CD4-positive, alpha-beta memory T cell (primary cell): ENCODE data around the gene MALRD1. TPM values are rescaled to one million over a fixed set of nuclear protein-coding genes. Genes with fewer than 3 reads are reported as not detected.

ENCODE experiments used
- CTCF ChIA-PET: fragments of 350-600 bp; sonication (Branson Sonifier 250); formaldehyde crosslinking; loops from one replicate; lab custom pipeline; 2021; ENCODE audit warnings: inconsistent platforms; ENCODE audit not compliant: partially characterized antibody; lab: Charles Lee
- POLR2A ChIA-PET: fragments of 350-600 bp; sonication (Branson Sonifier 250); formaldehyde crosslinking; loops from one replicate; lab custom pipeline; 2021; ENCODE audit not compliant: partially characterized antibody; lab: Charles Lee
- DNase-seq, 5 donors: peaks; one replicate each; pipeline versions ENCODE4 v3.0.0 to v3.0.0-alpha.2; 2020 to 2022; ENCODE audit warnings: mixed read lengths in 1 of 5
- H3K27ac ChIP-seq: one replicate; pipeline ENCODE4 v1.7.0; 2013; ENCODE audit warnings: low read depth, low read length
- H3K27me3 ChIP-seq: 2 replicates; pipeline ENCODE4 v1.7.0; 2013; ENCODE audit warnings: mild to moderate bottlenecking, low read length, moderate library complexity; ENCODE audit not compliant: insufficient read depth
- H3K36me3 ChIP-seq: 2 replicates; pipeline ENCODE4 v1.7.0; 2013; ENCODE audit warnings: mild to moderate bottlenecking, low read length, moderate library complexity; ENCODE audit not compliant: insufficient read depth
- H3K4me1 ChIP-seq: 2 replicates; pipeline ENCODE4 v1.7.0; 2013; ENCODE audit warnings: mild to moderate bottlenecking, low read length, moderate library complexity; ENCODE audit not compliant: insufficient read depth
- H3K4me3 ChIP-seq, 2 donors: one replicate each; pipeline ENCODE4 v1.7.0; 2013; ENCODE audit warnings: low read length in 2 of 2, mild to moderate bottlenecking in 1 of 2
- H3K9me3 ChIP-seq, 2 donors: one replicate each; pipeline ENCODE4 v1.7.0; 2013; ENCODE audit warnings: low read length in 2 of 2, control low read depth in 1 of 2; ENCODE audit not compliant: control insufficient read depth in 1 of 2
- H3K27ac Mint-ChIP-seq, 7 donors: one replicate each; pipeline ENCODE4 v1.8.0; 2020 to 2021; ENCODE audit warnings: mixed read lengths in 7 of 7, mild to moderate bottlenecking in 6 of 7, inconsistent platforms in 3 of 7, moderate library complexity in 3 of 7
- H3K27me3 Mint-ChIP-seq, 2 donors: one replicate each; pipeline ENCODE4 v1.8.0; 2020 to 2021; ENCODE audit warnings: mixed read lengths in 2 of 2
- H3K36me3 Mint-ChIP-seq, 2 donors: one replicate each; pipeline ENCODE4 v1.8.0; 2020 to 2021; ENCODE audit warnings: mixed read lengths in 2 of 2, inconsistent platforms in 1 of 2, mild to moderate bottlenecking in 1 of 2
- H3K4me1 Mint-ChIP-seq, 4 donors: one replicate each; pipeline ENCODE4 v1.8.0; 2020 to 2021; ENCODE audit warnings: mixed read lengths in 4 of 4, mild to moderate bottlenecking in 1 of 4
- H3K4me3 Mint-ChIP-seq, 8 donors: one replicate each; pipeline ENCODE4 v1.8.0; 2020 to 2021; ENCODE audit warnings: mixed read lengths in 8 of 8, mild to moderate bottlenecking in 7 of 8, moderate library complexity in 6 of 8, inconsistent platforms in 3 of 8
- H3K9me3 Mint-ChIP-seq, 8 donors: one replicate each; pipeline ENCODE4 v1.8.0; 2020 to 2021; ENCODE audit warnings: mixed read lengths in 8 of 8, mild to moderate bottlenecking in 5 of 8, inconsistent platforms in 3 of 8, moderate library complexity in 1 of 8
- intact Hi-C: fragments of 100-400 bp; cut with micrococcal nuclease; formaldehyde crosslinking; loops from one replicate; pipeline ENCODE4 v1.15.1; 2023
- polyA plus RNA-seq, 2 donors: library from polyadenylated mRNA; unstranded; fragments of 300-500 nt; fragmentation: Illumina TruSeq; gene quantifications; one replicate each; pipeline ENCODE4 v1.2.3, GENCODE V29; 2021
- total RNA-seq, 2 experiments: library from RNA; stranded (reverse); gene quantifications; one replicate each; pipeline ENCODE4 v1.2.3, GENCODE V29; 2021

MALRD1 gene
- total and polyA plus RNA-seq, 4 experiments from 2014 or later = not detected

GRCh38 chr10:19054289-19054835, 5.8 kb downstream of the MALRD1 start:
- Mint-ChIP-seq H3K27ac (no peak overlapping the region), H3K27me3 (no peaks in the 10 kb centered on the region), H3K4me1 (no peaks in the 10 kb centered on the region), H3K9me3 (peaks cover 0 to 4% (median 2%) of the 10 kb centered on the region in 8 donors), H3K36me3 (no peaks in the 10 kb centered on the region), H3K4me3 (no peak overlapping the region)
- H3K4me1 ChIP-seq = no peaks in the 10 kb centered on the region
- H3K27me3 ChIP-seq = no peaks in the 10 kb centered on the region
- CTCF ChIA-PET = no interaction called here
- H3K36me3 ChIP-seq = no peaks in the 10 kb centered on the region
- no peak overlapping the region for H3K4me3 ChIP-seq
- intact Hi-C loops = no loop called here
- no peak overlapping the region for H3K27ac ChIP-seq
- POLR2A ChIA-PET = no interaction called here
- no peak for DNase-seq
- no peaks in the 10 kb centered on the region for H3K9me3 ChIP-seq

- H3K4me1 Mint-ChIP-seq = no peaks in the 10 kb centered on the region
- H3K27me3 Mint-ChIP-seq = no peaks in the 10 kb centered on the region
- DNase-seq = no peak
- POLR2A ChIA-PET = no interaction called here
- H3K9me3 Mint-ChIP-seq = peaks cover 0 to 7% (median 4%) of the 10 kb centered on the region in 8 donors
- Histone ChIP-seq H3K27me3 (no peaks in the 10 kb centered on the region), H3K27ac (no peak overlapping the region), H3K4me3 (no peak overlapping the region), H3K36me3 (no peaks in the 10 kb centered on the region), H3K4me1 (no peaks in the 10 kb centered on the region), H3K9me3 (no peaks in the 10 kb centered on the region)
- intact Hi-C loops = no loop called here
- no peak overlapping the region for H3K4me3 Mint-ChIP-seq
- H3K36me3 Mint-ChIP-seq = no peaks in the 10 kb centered on the region
- CTCF ChIA-PET = no interaction called here
- H3K27ac Mint-ChIP-seq = no peak overlapping the region
These were observed 9.4 kb downstream of the MALRD1 start for GRCh38 chr10:19058046-19058445.

GRCh38 chr10:19063986-19064385, 15.4 kb downstream of the MALRD1 start:
- no peak overlapping the region for H3K27ac ChIP-seq
- Mint-ChIP-seq H3K9me3 (peaks cover 2 to 15% (median 6%) of the 10 kb centered on the region in 8 donors), H3K27me3 (no peaks in the 10 kb centered on the region), H3K27ac (no peak overlapping the region), H3K4me1 (no peaks in the 10 kb centered on the region), H3K4me3 (no peak overlapping the region), H3K36me3 (no peaks in the 10 kb centered on the region)
- H3K4me3 ChIP-seq = no peak overlapping the region
- no peaks in the 10 kb centered on the region for H3K4me1 ChIP-seq
- ChIA-PET POLR2A (interaction anchor here (0.7 kb wide), 1 partner anchor 80 kb away, joined by 4 read pairs; no protein-coding TSS in a partner anchor), CTCF (no interaction called here)
- DNase-seq = no peak
- H3K27me3 ChIP-seq = no peaks in the 10 kb centered on the region
- intact Hi-C loops = no loop called here
- H3K36me3 ChIP-seq = no peaks in the 10 kb centered on the region
- no peaks in the 10 kb centered on the region for H3K9me3 ChIP-seq

GRCh38 chr10:19071946-19072345, 23.3 kb downstream of the MALRD1 start:
- POLR2A ChIA-PET = no interaction called here
- no peak overlapping the region for H3K4me3 ChIP-seq
- Mint-ChIP-seq H3K36me3 (no peaks in the 10 kb centered on the region), H3K9me3 (peaks cover 0 to 10% (median 4%) of the 10 kb centered on the region in 8 donors), H3K4me3 (no peak overlapping the region), H3K27ac (no peak overlapping the region), H3K27me3 (no peaks in the 10 kb centered on the region), H3K4me1 (no peaks in the 10 kb centered on the region)
- H3K4me1 ChIP-seq = no peaks in the 10 kb centered on the region
- H3K9me3 ChIP-seq = no peaks in the 10 kb centered on the region
- no peaks in the 10 kb centered on the region for H3K27me3 ChIP-seq
- intact Hi-C loops = no loop called here
- H3K36me3 ChIP-seq = no peaks in the 10 kb centered on the region
- CTCF ChIA-PET = no interaction called here
- no peak overlapping the region for H3K27ac ChIP-seq
- DNase-seq = no peak

GRCh38 chr10:19077276-19077675, 28.7 kb downstream of the MALRD1 start:
- no peak for DNase-seq
- H3K4me3 Mint-ChIP-seq = no peak overlapping the region
- H3K27ac Mint-ChIP-seq = no peak overlapping the region
- no peaks in the 10 kb centered on the region for H3K27me3 Mint-ChIP-seq
- intact Hi-C loops = no loop called here
- Histone ChIP-seq H3K4me1 (no peaks in the 10 kb centered on the region), H3K4me3 (no peak overlapping the region), H3K36me3 (no peaks in the 10 kb centered on the region), H3K27ac (no peak overlapping the region), H3K27me3 (no peaks in the 10 kb centered on the region), H3K9me3 (no peaks in the 10 kb centered on the region)
- peaks cover 0 to 15% (median 7%) of the 10 kb centered on the region in 8 donors for H3K9me3 Mint-ChIP-seq
- ChIA-PET POLR2A (no interaction called here), CTCF (no interaction called here)
- no peaks in the 10 kb centered on the region for H3K36me3 Mint-ChIP-seq
- H3K4me1 Mint-ChIP-seq = no peaks in the 10 kb centered on the region

GRCh38 chr10:19096501-19097073, 48.0 kb downstream of the MALRD1 start:
- no peak for DNase-seq
- intact Hi-C loops = no loop called here
- Mint-ChIP-seq H3K27me3 (no peaks in the 10 kb centered on the region), H3K9me3 (peaks cover 2 to 10% (median 4%) of the 10 kb centered on the region in 8 donors), H3K27ac (no peak overlapping the region), H3K36me3 (no peaks in the 10 kb centered on the region), H3K4me1 (no peaks in the 10 kb centered on the region), H3K4me3 (no peak overlapping the region)
- H3K27ac ChIP-seq = no peak overlapping the region
- no peaks in the 10 kb centered on the region for H3K27me3 ChIP-seq
- no peaks in the 10 kb centered on the region for H3K9me3 ChIP-seq
- CTCF ChIA-PET = no interaction called here
- no peak overlapping the region for H3K4me3 ChIP-seq
- POLR2A ChIA-PET = no interaction called here
- no peaks in the 10 kb centered on the region for H3K36me3 ChIP-seq
- H3K4me1 ChIP-seq = no peaks in the 10 kb centered on the region

- Histone ChIP-seq H3K36me3 (no peaks in the 10 kb centered on the region), H3K9me3 (no peaks in the 10 kb centered on the region), H3K27ac (no peak overlapping the region), H3K4me3 (no peak overlapping the region), H3K27me3 (no peaks in the 10 kb centered on the region), H3K4me1 (no peaks in the 10 kb centered on the region)
- intact Hi-C loops = no loop called here
- Mint-ChIP-seq H3K9me3 (peaks cover 2 to 10% (median 4%) of the 10 kb centered on the region in 8 donors), H3K27me3 (no peaks in the 10 kb centered on the region), H3K4me1 (no peaks in the 10 kb centered on the region), H3K36me3 (no peaks in the 10 kb centered on the region), H3K27ac (no peak overlapping the region), H3K4me3 (no peak overlapping the region)
- DNase-seq = no peak
- ChIA-PET POLR2A (no interaction called here), CTCF (no interaction called here)
These were observed 48.5 kb downstream of the MALRD1 start for GRCh38 chr10:19097151-19097550.
